GM21529 (cell line): ENCODE results near the gene WSB2.
"Not testable (repeated sequence)": the region's sequence is repeated elsewhere in the genome, so short reads cannot be mapped to it uniquely, and the experiment has no call there.

Experiments
- ATAC-seq: cut with Tn5 transposase; IDR thresholded peaks from one replicate; pipeline ENCODE4 v1.9.1; 2021; ENCODE audit not compliant: unreplicated experiment

Gene WSB2

DNA sequence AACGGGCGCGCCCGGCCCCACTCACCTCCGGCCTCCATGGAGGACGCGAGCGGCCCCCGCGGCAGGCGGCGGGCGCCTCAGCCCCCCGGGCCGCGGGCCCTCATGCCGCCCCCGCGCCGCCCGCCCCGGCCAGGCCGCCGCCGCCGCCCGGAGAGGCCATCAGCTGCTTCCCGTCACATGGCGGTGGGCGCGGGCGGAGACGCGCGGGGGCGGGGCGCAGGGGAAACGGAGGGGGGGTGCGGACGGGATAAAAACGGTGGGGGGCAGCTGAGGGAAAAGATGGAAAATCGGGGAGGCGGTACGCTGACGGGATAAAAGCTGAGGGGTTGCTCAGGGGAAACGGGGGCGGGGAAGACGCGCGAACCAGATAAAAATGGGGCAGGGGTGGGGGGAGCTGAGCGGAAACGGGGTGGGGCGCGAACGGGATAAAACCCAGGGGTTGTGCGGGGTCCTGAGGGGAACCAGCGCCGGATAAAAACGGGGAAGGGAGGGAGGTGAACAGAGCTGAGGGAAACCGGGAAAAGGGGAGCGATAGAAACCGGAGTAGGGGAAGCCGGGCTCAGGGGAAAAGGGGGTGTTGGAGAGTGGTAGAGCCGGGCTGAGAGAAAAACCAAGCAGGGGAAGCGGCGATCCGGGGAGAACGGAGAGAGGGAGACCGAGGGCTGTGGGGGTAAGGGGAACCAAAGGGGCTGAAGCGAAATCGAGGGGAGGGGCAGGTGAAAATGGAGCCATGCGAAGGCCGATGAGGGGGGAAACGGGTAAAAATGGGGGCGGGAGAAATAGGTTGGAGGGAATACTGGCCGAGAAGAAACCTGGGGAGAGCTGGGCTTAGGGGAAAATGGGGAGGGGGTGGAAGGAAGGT lies at the start of gene WSB2:
WSB2 (minus strand) TSS at position 169 of the 862 bp plus-strand sequence; CDS start at position 38, 131 bp downstream.
- no peak for ATAC-seq

DNA sequence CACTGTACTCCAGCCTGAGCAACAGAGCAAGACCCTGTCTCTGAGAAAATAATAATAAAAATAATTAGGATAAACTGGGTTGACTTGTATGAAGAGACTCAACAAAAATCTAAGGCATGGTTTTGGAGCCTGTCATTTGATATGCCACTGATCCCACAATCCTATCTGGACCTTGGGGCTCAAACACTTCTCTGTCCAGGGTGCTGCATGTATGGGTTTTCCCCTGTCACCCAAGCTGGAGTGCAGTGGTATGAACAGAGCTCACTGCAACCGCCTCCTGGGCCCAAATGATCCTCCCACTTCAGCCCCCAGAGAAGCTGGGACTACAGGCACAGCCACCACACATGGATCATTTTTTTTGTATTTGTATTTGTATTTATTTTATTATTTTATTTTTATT lies 48.1 kb upstream of the WSB2 start:
- ATAC-seq = no peak

DNA sequence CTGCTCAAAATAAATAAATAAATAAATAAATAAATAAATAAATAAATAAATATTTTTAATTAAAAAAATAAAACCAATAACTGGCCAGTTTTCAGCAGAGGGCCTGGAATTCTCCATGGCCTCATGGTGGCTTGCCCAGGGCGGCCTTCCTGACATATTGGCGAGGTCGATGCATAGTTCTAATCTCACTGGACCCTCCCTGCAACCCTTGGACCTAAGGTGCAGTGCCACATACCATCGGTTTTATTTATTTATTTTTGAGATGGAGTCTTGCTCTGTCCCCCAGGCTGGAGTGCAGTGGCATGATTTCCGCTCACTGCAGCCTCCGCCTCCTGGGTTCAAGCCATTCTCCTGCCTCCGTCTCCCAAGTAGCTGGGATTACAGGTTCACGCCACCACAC lies 46.7 kb upstream of the WSB2 start:
- no peak for ATAC-seq

DNA sequence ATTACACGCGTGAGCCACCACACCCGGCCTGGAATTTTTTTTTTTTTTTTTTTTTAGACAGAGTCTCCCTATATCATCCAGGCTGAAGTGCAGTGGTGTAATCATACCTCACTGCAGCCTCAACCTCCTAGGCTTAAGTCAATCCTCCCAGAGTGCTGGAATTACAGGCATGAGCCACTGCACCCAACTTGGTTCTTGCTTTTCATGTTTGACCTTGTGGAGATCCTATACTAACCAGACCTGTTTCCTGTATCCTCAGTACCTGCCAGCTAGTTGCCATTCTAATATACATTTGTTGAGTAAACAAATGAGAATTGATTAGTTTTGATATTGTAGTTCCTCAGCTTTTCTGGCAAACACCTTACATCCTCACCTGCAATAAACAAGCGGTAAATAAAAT lies 46.0 kb upstream of the WSB2 start:
- no peak for ATAC-seq

DNA sequence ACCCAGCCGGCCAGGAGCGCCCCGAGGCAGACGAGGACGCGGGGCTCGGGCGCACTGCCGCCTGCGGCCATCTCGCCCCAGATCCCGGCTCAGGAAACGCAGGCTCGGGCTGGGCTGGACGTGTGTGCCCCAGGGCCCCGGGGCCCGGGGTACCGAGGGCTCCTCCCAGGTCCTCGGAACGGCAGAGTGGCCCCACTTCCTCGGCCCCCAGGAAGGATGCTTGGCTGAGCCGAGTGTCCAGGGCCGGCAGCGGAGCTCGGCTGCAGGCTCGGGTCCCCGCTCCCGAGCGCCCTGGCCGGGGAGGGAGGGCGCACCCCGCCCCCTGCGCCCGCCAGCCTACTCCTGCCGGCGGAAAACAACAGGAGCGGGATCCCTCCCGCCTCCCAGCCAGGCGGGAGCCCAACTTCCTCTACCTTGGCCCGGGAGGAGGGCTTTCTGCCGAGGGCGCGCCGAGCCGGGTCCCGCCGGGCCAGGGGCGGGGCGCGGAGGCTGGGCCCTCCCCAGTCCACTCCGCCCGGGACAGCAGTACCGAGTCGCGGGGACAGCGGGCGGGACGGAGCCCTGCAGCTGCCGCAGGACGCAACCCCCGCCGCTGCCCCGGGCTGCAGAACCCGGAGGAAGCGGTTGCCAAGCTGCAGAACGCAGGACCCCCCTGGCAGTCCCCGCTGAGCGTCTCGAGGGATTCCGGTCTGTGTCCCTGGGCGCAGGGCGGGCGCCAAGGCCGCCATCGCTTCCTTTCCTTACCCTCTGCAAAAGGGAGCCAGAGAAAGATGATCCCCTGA lies 42.8 kb upstream of the WSB2 start, which contains the start of gene VSIG10:
VSIG10 (minus strand) TSS at position 411 of the 782 bp plus-strand sequence; CDS start at position 71, 340 bp downstream.
- ATAC-seq = peak; percentile 44

DNA sequence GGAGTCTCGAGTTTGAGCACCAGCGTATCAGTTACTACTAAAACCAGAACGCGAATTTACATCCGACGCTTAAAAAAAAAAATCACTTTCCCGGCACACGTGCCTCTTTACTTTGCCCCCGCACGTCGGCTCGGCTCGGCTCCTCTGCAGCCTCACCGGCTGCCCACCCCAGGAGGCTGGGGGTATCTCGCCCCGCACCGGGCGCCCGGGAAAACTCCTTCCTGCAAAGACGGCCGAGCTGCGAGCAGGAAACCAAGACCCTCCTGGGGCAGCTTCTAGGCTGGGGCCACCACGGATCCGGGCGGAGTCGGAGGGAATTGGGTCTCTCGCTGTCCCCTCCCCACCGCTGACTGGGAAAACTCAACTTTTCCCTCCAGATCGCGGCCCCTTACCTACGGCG lies 42.2 kb upstream of the WSB2 start:
- ATAC-seq = peak; percentile 19

DNA sequence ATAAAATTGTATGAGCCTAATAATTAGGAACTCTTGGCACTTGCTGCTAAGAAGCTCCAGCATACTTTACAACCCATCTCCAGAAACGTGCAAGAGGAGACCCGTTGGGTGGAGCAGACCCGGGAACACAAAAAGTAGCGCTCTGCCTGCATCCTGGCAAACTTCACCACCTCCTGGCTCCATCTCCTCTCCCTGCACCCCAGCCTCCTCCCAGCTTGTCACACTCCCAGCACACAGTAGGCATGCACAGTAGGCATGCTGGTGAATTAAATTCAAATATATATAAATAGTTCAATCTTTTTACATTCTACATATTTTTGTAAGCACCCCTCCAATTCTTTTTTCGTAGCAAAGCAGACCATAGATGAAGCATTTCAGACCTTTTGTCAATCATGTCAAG lies 41.6 kb upstream of the WSB2 start:
- no peak for ATAC-seq

DNA sequence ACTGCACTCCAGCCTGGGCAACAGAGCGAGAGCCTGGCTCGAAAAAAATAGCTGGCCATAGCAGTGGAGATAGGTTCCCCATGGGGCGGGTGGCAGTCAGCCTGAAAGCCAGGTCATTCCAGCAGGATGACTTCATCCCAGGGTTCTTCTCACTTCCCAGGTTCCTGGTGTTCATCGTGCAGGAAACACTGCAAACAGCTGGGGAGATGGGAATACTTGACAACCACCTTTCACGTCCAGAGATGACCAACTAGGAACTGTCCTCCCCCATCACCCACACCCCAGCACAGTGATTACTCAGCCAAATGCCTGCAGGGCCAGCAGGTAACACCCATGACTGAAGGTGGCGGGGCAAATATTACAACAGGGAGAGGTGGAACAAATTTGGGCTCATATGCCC lies 41.1 kb upstream of the WSB2 start:
- no peak for ATAC-seq

DNA sequence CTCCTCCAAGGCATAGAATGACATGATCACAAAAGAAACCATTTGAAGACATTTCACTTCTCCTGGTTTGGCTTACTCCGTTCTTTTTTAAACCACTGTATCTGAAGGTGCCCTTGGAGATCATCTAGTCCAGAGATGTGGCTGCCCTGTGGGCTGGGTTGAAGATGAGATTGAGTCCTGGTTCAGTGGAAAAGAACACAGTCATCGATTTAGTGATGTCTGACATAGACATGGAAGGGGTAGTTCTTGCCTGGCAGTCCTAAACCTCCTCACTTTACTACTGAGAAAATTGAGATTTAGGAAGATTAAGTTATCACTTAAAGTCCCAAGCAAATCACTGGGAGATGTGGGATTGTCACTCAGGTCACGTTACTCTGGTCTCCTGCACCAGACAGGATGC lies 40.1 kb upstream of the WSB2 start:
- ATAC-seq = no peak

DNA sequence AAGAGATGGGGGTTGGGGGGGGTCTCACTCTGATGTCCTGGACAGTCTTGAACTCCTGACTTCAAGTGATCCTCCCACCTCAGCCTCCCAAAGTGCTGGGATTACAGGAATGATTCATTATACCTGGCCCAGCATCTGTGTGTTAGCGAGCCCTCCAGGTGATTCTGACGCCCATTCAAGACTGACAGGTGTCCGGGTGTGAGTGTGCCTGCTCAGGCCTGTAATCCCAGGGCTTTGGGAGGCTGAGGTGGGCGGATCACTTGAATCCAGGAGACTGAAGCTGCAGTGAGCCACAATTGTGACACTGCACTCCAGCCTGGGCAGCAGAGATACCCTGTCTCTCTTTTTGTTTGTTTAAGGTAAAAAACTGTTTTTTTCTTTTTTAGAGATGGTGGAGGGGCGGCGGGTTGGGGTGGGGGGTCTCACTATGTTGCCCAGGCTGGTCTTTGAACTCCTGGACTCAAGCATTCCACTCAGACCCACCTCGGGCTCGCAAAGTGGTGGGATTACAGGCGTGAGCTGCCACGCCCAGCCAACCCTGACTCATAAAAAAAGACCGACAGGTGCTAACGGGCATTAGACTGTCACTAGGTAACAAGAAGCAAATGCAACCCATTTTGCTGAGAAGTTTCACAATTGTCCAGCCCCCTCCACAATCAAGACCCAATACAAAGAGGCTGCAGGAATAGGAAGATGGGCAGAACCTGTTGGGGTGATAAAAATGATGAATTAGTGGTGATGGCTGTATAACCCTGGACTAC lies 38.1 kb upstream of the WSB2 start:
- no peak for ATAC-seq

DNA sequence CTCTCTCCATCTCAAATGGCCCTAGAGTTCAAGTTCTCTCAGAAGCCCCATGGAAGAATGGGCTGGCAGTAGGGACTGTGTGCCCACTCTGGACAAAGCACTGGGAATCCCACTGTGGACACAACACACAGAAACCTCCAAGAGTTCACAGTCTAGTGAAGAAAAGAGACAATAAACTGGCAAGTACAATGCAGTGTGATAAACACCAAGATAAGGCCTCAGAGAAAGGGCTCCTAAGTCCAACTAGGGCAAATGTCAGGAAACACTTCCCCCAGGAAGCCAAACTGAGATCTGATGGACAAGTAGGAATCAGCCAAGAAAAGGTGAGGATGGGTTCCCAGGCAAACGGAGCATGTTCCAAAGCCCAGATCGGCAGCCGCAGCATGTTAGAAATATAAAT lies 37.4 kb upstream of the WSB2 start:
- no peak for ATAC-seq

DNA sequence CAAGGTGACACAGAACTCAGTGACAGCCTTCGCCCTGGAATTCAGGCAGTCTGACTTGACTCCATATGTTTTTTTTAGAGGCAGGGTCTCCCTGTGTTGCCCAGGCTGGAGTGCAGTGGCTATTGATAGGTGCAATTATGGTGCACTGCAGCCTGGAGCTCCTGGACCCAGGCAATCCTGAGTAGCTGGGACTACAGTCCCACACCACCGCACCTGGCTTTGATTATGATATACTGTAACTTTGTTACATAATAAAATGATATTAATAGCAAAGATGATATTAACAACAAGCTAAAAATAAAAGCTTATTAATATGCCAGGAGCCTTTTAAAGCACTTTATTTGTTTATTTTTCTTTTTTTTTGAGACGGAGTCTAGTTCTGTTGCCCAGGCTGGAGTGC lies 33.1 kb upstream of the WSB2 start:
- no peak for ATAC-seq

DNA sequence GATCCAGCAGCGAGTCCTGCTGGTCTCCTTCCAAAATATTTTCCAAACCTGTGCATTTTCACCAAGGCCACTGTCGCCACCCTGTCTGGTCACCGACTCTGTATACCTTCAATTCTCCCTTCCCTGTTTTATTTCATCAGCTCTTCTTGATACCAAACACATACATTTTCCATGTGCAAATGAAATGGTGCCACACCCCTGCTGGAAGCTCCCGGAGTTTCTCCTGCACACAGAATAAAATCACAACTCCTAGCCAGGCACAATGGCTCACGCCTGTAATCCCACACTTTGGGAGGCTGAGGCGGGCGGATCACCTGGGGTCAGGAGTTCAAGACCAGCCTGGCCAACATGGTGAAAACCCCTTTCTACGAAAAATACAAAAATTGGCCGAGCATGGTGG lies 28.8 kb upstream of the WSB2 start:
- no peak for ATAC-seq

DNA sequence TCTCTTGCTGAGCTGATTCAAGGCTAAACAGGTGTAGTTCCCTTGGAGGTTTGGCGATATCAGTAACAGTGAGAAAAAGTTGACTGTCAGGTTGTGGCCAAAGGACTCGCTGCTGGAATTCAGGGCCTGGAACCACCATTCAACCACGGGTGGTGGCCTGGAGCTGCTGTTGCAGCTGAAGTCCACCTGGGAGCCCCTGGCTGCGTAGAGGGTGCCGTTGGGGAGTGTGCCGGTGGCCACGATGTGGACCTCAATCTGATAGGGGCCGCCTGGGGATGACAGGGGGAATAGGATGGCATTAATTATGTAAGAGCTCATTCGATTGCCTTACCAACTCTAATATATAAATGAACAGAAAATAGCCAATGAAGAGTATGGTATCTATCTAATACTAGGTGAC lies 21.2 kb upstream of the WSB2 start:
- ATAC-seq = no peak

DNA sequence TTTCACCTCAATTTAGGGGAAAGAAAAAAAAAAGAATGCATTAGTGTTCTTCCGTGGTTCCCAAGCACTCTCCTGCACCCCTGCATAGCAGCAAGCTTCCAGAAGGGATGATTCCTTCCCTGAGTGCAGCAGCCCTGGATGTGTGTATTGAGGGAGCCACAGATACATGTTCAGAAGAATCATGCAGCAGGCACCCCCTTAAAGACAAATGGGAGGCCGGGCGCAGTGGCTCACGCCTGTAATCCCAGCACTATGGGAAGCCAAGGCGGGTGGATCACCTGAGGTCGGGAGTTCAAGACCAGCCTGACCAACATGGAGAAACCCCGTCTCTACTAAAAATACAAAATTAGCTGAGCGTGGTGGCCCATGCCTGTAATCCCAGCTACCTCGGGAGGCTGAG lies 20.5 kb upstream of the WSB2 start:
- not testable (repeated sequence) for ATAC-seq

DNA sequence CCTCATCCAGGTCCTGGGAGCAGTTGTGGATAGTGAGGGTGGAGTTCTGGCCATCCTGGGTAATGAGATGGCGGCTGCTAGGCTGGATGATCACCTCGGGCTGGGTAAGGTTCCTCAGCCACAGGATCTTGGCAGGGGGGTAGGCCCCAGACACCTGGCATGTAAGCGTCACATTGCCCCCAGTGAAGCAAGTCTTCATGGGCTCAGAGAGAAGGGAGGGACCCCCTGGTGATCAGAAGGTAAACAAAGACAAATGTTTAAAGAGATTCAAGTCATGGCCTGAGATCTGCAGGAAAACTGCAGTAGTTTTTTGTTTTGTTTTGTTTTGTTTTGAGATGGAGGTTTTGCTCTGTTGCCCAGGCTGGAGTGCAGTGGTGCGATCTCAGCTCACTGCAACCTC lies 12.8 kb upstream of the WSB2 start:
- peak; percentile 53 for ATAC-seq

DNA sequence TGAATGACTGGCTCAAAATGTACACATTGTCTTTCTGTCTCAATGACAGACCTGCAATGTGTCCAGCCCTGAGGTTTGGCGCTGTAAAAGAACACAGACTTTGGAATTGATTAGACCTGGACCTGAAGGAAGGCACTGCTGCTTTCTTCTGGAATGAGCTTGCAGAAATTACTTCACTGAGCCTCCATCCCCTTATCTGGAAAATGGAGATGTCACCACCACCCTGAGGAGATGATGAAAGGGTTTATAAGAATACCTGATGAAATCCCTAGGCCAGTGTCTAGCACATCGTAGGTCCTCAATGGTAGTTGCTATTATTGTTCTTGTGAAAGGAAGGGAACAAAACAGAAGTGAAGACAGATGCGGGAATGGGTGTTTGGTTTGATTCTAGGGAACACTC lies 9.7 kb upstream of the WSB2 start:
- no peak for ATAC-seq

DNA sequence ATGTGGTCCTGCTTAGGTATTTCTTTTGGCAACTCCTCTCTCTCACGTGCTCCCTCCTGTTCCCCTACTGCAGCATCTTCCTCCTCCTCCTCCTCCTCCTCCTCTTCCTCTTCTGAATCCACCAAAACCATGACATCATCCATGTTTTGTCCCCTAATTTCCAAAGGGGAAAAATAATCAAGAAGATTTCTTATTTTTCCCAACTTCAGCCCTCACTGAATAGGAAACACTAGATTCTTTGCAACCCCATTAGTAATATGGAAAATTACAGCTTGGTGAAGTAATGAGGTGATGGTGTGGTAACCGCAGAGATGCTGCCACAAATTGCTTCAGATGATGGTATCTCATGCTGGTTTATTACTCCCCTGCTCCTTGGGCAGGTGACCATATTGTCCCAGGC lies 7.5 kb upstream of the WSB2 start:
- no peak for ATAC-seq

DNA sequence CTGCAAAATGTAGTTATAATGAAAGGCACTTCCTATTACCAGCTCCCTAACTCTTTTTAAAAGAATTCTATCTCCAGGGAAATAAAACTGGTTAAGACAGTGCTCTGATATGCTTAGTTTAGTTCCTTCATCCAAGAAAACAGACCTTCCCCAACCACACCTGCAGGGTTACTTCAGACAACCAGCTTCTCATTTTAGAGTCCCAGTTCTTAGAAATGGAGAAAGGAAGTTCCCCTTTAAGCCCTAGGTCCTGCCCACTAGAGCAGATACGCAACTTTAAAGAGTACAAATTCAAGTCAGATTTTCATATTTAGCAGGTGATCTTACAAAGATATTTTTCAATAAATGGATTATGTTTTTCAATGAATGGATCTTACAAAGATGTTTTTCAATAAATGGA lies 4.4 kb upstream of the WSB2 start:
- no peak for ATAC-seq

DNA sequence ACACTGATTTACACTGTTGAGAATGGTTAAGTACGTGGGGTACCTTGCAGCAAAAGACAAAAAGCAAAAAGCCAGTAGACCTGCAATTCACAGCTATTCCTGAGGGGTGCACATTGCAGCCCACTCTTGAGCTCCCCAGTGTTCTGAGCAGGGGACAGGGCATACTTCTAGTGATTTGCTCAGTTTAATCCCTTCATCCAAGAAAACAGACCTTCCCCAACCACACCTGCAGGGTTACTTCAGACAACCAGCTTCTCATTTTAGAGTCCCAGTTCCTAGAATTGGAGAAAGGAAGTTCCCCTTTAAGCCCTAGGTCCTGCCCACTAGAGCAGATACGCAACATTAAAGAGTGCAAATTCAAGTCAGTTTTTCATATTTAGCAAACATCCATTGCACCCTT lies 3.6 kb upstream of the WSB2 start:
- no peak for ATAC-seq

DNA sequence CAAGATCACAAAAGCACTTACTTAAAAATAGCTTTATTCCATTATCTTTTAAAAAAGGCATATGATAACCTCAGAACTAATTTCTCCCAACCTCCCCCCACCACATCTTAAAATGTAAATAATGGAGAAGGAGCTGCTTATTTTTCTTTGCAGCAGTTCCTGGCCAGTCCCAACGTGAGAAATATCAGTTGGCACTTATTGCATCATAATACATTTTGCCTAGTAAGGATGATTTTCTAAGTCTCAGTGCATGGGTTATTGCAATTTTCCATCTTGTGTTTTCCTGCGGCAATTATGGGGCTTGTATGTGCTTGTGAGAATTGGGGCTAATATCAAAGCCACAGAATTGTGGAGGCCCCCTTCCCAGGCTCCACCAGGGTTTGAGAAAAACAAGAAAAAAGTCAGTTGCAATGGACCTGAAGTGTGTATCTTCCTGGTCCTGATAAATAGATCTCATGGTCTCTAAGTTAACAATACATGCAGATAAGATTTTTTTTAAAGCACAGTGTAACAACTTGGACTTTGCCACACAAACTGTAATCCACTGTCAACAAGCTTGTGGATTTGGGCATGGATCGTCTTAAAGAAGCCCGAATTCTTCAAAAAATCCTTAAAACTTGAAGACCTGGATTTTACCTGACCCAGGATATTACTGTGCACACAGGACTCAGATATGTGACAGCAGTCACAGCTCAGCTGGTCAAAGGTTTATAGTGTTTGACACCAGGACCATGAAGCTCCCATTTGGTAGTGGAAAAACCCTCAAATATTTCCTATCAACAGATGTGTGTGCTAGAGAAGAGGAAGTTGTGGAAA lies 2.8 kb upstream of the WSB2 start:
- no peak for ATAC-seq
